Subcutaneous abdominal adipose tissue (tissue), 5 donors: ENCODE data around the gene LRP1B.

Experiments
- H3K27ac ChIP-seq: one replicate; pipeline ENCODE4 v1.7.0; 2013; ENCODE audit warnings: low read depth, mild to moderate bottlenecking, inconsistent platforms, low read length, moderate library complexity
- H3K27me3 ChIP-seq, 5 donors: one replicate each; pipeline ENCODE4 v1.7.0; 2013; ENCODE audit warnings: low read length in 5 of 5, inconsistent platforms in 1 of 5; ENCODE audit not compliant: control insufficient read depth in 5 of 5, insufficient read depth in 4 of 5
- H3K36me3 ChIP-seq, 5 donors: one replicate each; pipeline ENCODE4 v1.7.0; 2013; ENCODE audit warnings: low read length in 5 of 5; ENCODE audit not compliant: control insufficient read depth in 5 of 5, insufficient read depth in 5 of 5
- H3K4me1 ChIP-seq, 5 donors: one replicate each; pipeline ENCODE4 v1.7.0; 2013; ENCODE audit warnings: low read length in 5 of 5, mild to moderate bottlenecking in 3 of 5, moderate library complexity in 1 of 5; ENCODE audit not compliant: control insufficient read depth in 5 of 5, insufficient read depth in 5 of 5
- H3K4me3 ChIP-seq, 5 donors: one replicate each; pipeline ENCODE4 v1.7.0; 2013; ENCODE audit warnings: low read length in 5 of 5, low read depth in 1 of 5
- H3K9ac ChIP-seq, 5 donors: one replicate each; pipeline ENCODE4 v1.7.0; 2013; ENCODE audit warnings: low read length in 5 of 5, mild to moderate bottlenecking in 4 of 5, moderate library complexity in 3 of 5
- H3K9me3 ChIP-seq, 5 donors: one replicate each; pipeline ENCODE4 v1.7.0; 2013; ENCODE audit warnings: low read length in 5 of 5; ENCODE audit not compliant: control insufficient read depth in 5 of 5
- donor health status: healthy.
- donor health status: healthy.
- donor health status: healthy.
- donor health status: healthy.
- donor health status: healthy.

LRP1B gene

GRCh38 chr2:142048581-142048980 lies 82.2 kb downstream of the LRP1B start:
- H3K27ac ChIP-seq = no peak overlapping the region
- H3K4me1 ChIP-seq = no peaks in the 10 kb centered on the region
- H3K4me3 ChIP-seq = no peak overlapping the region
- no peaks in the 10 kb centered on the region for H3K9me3 ChIP-seq
- no peak overlapping the region for H3K9ac ChIP-seq
- no peaks in the 10 kb centered on the region for H3K27me3 ChIP-seq
- no peaks in the 10 kb centered on the region for H3K36me3 ChIP-seq

- no peak overlapping the region for H3K4me3 ChIP-seq
- H3K4me1 ChIP-seq = peaks cover 0 to 6% (median 0%) of the 10 kb centered on the region in 5 donors
- no peak overlapping the region for H3K27ac ChIP-seq
- H3K9ac ChIP-seq = no peak overlapping the region
- no peaks in the 10 kb centered on the region for H3K27me3 ChIP-seq
- H3K36me3 ChIP-seq = no peaks in the 10 kb centered on the region
- H3K9me3 ChIP-seq = no peaks in the 10 kb centered on the region
Observed at GRCh38 chr2:142045641-142046040, 85.2 kb downstream of the LRP1B start.

GRCh38 chr2:142044197-142044596 lies 86.6 kb downstream of the LRP1B start:
- Histone ChIP-seq H3K27me3 (no peaks in the 10 kb centered on the region), H3K9me3 (no peaks in the 10 kb centered on the region), H3K9ac (no peak overlapping the region), H3K36me3 (no peaks in the 10 kb centered on the region), H3K4me3 (no peak overlapping the region), H3K27ac (no peak overlapping the region), H3K4me1 (peaks cover 0 to 6% (median 0%) of the 10 kb centered on the region in 5 donors)

- H3K4me3 ChIP-seq = no peak overlapping the region
- no peaks in the 10 kb centered on the region for H3K9me3 ChIP-seq
- H3K4me1 ChIP-seq = peaks cover 0 to 6% (median 0%) of the 10 kb centered on the region in 5 donors
- no peak overlapping the region for H3K27ac ChIP-seq
- no peak overlapping the region for H3K9ac ChIP-seq
- H3K36me3 ChIP-seq = no peaks in the 10 kb centered on the region
- no peaks in the 10 kb centered on the region for H3K27me3 ChIP-seq
Observed at GRCh38 chr2:142042536-142043199, 88.1 kb downstream of the LRP1B start.

GRCh38 chr2:142041996-142042395 lies 88.8 kb downstream of the LRP1B start:
- H3K9ac ChIP-seq = no peak overlapping the region
- no peaks in the 10 kb centered on the region for H3K9me3 ChIP-seq
- no peak overlapping the region for H3K4me3 ChIP-seq
- no peaks in the 10 kb centered on the region for H3K36me3 ChIP-seq
- H3K27ac ChIP-seq = no peak overlapping the region
- peaks cover 0 to 6% (median 0%) of the 10 kb centered on the region in 5 donors for H3K4me1 ChIP-seq
- no peaks in the 10 kb centered on the region for H3K27me3 ChIP-seq

GRCh38 chr2:142041105-142041504 lies 89.7 kb downstream of the LRP1B start:
- no peaks in the 10 kb centered on the region for H3K9me3 ChIP-seq
- no peaks in the 10 kb centered on the region for H3K27me3 ChIP-seq
- H3K36me3 ChIP-seq = no peaks in the 10 kb centered on the region
- peaks cover 0 to 6% (median 0%) of the 10 kb centered on the region in 5 donors for H3K4me1 ChIP-seq
- H3K27ac ChIP-seq = no peak overlapping the region
- no peak overlapping the region for H3K4me3 ChIP-seq
- no peak overlapping the region for H3K9ac ChIP-seq

GRCh38 chr2:142040556-142040955 lies 90.3 kb downstream of the LRP1B start:
- Histone ChIP-seq H3K9ac (no peak overlapping the region), H3K9me3 (no peaks in the 10 kb centered on the region), H3K36me3 (no peaks in the 10 kb centered on the region), H3K27ac (no peak overlapping the region), H3K4me1 (peaks cover 0 to 6% (median 0%) of the 10 kb centered on the region in 5 donors), H3K27me3 (no peaks in the 10 kb centered on the region), H3K4me3 (no peak overlapping the region)

GRCh38 chr2:142038826-142039225 lies 92.0 kb downstream of the LRP1B start:
- no peaks in the 10 kb centered on the region for H3K9me3 ChIP-seq
- peaks cover 0 to 6% (median 0%) of the 10 kb centered on the region in 5 donors for H3K4me1 ChIP-seq
- no peak overlapping the region for H3K9ac ChIP-seq
- no peak overlapping the region for H3K27ac ChIP-seq
- no peak overlapping the region for H3K4me3 ChIP-seq
- H3K36me3 ChIP-seq = no peaks in the 10 kb centered on the region
- H3K27me3 ChIP-seq = no peaks in the 10 kb centered on the region

GRCh38 chr2:142037744-142038143 lies 93.1 kb downstream of the LRP1B start:
- no peaks in the 10 kb centered on the region for H3K36me3 ChIP-seq
- H3K4me3 ChIP-seq = no peak overlapping the region
- H3K4me1 ChIP-seq = peaks cover 0 to 6% (median 0%) of the 10 kb centered on the region in 5 donors

GRCh38 chr2:142037066-142037465 lies 93.8 kb downstream of the LRP1B start:
- no peak overlapping the region for H3K9ac ChIP-seq
- H3K27ac ChIP-seq = no peak overlapping the region
- no peaks in the 10 kb centered on the region for H3K36me3 ChIP-seq
- H3K27me3 ChIP-seq = no peaks in the 10 kb centered on the region
- H3K4me3 ChIP-seq = no peak overlapping the region
- H3K9me3 ChIP-seq = no peaks in the 10 kb centered on the region
- H3K4me1 ChIP-seq = peaks cover 0 to 2% (median 0%) of the 10 kb centered on the region in 5 donors

More at GRCh38 chr2:142037744-142038143, 93.1 kb downstream of the LRP1B start:
- H3K27me3 ChIP-seq = no peaks in the 10 kb centered on the region
- no peak overlapping the region for H3K27ac ChIP-seq
- H3K9ac ChIP-seq = no peak overlapping the region
- H3K9me3 ChIP-seq = no peaks in the 10 kb centered on the region
